PC-9 (cell line): ENCODE results near the gene C11orf65.

Experiments
- EZH2 ChIP-seq: fragments of 200-600 bp; sonication (generic); IDR thresholded peaks from 2 replicates; pipeline ENCODE4 v1.8.0; 2017; ENCODE audit warnings: antibody characterized with exemption, low read depth
- TF ChIP-seq, protein P1 (sequence below): fragments of 200-600 bp; sonication (generic); conservative IDR thresholded peaks from 2 replicates; pipeline ENCODE4 v1.6.1; 2017; ENCODE audit warnings: mixed run types, antibody characterized with exemption, mild to moderate bottlenecking, moderate library complexity

DNA sequence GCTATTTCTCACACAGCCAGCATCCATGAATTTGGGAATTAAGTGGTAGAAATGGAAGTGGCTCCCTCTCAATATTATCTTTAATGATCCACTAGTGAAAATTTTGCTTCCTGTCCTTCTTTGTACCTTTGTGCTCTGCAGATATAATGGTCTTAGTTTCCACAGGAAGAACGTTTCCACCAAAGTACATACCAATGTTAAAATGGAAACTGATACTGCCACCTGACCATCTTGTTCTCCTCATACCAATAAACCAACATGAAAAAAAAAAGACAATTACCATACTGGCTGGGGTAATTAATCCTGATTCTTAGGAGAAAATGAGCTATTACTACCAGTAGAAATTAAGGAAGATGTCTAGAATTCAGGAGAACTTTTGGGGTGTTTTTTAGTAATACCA is 32.3 kb downstream of the C11orf65 start:
- TF ChIP-seq, protein P1, sequence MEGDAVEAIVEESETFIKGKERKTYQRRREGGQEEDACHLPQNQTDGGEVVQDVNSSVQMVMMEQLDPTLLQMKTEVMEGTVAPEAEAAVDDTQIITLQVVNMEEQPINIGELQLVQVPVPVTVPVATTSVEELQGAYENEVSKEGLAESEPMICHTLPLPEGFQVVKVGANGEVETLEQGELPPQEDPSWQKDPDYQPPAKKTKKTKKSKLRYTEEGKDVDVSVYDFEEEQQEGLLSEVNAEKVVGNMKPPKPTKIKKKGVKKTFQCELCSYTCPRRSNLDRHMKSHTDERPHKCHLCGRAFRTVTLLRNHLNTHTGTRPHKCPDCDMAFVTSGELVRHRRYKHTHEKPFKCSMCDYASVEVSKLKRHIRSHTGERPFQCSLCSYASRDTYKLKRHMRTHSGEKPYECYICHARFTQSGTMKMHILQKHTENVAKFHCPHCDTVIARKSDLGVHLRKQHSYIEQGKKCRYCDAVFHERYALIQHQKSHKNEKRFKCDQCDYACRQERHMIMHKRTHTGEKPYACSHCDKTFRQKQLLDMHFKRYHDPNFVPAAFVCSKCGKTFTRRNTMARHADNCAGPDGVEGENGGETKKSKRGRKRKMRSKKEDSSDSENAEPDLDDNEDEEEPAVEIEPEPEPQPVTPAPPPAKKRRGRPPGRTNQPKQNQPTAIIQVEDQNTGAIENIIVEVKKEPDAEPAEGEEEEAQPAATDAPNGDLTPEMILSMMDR: no peak
- no peak for TF ChIP-seq EZH2
